Mucosa of stomach (tissue), 1 donor: ENCODE results near the gene ABCF1.
"Not testable (repeated sequence)": the region's sequence is repeated elsewhere in the genome, so short reads cannot be mapped to it uniquely, and the experiment has no call there.

Experiments used
- H3K27me3 ChIP-seq: one replicate; pipeline ENCODE4 v1.7.0; 2013; ENCODE audit warnings: mild to moderate bottlenecking, low read length; ENCODE audit not compliant: control insufficient read depth, insufficient read depth
- H3K36me3 ChIP-seq: one replicate; pipeline ENCODE4 v1.7.0; 2013; ENCODE audit warnings: low read length; ENCODE audit not compliant: control insufficient read depth, insufficient read depth
- H3K4me1 ChIP-seq: one replicate; pipeline ENCODE4 v1.7.0; 2013; ENCODE audit warnings: mild to moderate bottlenecking, low read length; ENCODE audit not compliant: control insufficient read depth, insufficient read depth
- H3K4me3 ChIP-seq: one replicate; pipeline ENCODE4 v1.7.0; 2013; ENCODE audit warnings: low read length
- H3K9ac ChIP-seq: one replicate; pipeline ENCODE4 v1.7.0; 2013; ENCODE audit warnings: mild to moderate bottlenecking, low read length, moderate library complexity
- H3K9me3 ChIP-seq: one replicate; pipeline ENCODE4 v1.7.0; 2013; ENCODE audit warnings: mild to moderate bottlenecking, low read length, moderate library complexity; ENCODE audit not compliant: control insufficient read depth
- donor health status: Pancreatic carcinoma.

Gene ABCF1

DNA sequence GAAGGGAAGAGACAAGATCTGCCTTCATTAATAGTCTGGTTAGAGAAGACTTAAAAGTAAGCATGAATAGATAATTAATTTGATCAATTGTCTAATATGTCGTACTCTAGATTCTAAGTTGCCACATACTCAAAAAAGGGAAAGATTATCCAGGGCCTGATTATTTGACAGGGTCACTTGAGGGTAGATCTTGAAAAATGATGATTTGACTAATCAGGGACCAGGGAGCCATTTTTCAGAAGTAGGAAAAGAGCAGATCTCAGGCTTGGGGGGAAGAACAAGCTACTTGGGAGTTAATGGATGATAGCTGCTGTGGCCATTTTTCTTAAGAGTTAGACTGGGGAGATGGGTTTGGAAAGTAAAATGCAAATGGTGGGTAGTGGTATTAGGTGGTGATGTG lies 21.0 kb downstream of the ABCF1 start:
- Histone ChIP-seq H3K27me3 (no peaks in the 10 kb centered on the region), H3K36me3 (peaks cover 14% of the 10 kb centered on the region), H3K4me1 (peaks cover 3% of the 10 kb centered on the region), H3K9me3 (no peaks in the 10 kb centered on the region), H3K4me3 (no peak overlapping the region), H3K9ac (no peak overlapping the region)

DNA sequence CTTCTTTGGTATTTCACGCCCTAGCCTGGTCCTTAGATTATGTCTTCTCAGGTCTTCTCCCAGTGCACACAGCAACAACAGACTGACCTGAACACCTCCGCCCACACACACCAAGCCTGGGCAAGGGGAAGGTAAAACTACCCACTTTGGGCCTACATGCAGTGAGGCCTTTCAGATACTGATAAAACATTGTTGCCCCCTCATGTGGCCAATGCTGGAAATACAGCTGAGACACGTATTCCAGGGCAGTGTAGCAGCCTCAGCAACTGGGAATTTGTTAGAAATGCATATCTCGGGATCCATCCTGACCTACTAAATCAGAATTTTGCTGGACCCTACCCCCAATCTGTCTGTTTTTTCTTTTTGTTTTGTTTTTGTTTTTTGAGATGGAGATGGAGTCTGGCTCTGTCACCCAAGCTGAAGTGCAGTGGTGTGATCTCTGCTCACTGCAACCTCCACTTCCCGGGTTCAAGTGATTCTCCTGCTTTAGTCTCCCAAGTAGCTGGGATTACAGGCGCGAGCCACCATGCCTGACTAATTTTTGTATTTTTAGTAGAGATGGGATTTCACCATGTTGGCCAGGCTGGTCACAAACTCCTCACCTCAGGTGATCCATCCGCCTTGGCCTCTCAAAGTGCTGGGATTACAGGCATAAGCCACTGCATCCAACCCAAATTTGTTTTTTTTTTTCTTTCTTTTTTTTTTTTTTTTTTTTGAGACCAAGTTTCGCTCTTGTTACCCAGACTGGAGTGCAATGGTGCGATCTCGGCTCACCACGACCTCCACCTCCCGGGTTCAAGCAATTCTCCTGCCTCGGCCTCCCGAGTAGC lies 26.3 kb downstream of the ABCF1 start:
- H3K9ac ChIP-seq, H3K4me1 ChIP-seq, H3K9me3 ChIP-seq, H3K4me3 ChIP-seq, H3K27me3 ChIP-seq, H3K36me3 ChIP-seq: not testable (repeated sequence)

DNA sequence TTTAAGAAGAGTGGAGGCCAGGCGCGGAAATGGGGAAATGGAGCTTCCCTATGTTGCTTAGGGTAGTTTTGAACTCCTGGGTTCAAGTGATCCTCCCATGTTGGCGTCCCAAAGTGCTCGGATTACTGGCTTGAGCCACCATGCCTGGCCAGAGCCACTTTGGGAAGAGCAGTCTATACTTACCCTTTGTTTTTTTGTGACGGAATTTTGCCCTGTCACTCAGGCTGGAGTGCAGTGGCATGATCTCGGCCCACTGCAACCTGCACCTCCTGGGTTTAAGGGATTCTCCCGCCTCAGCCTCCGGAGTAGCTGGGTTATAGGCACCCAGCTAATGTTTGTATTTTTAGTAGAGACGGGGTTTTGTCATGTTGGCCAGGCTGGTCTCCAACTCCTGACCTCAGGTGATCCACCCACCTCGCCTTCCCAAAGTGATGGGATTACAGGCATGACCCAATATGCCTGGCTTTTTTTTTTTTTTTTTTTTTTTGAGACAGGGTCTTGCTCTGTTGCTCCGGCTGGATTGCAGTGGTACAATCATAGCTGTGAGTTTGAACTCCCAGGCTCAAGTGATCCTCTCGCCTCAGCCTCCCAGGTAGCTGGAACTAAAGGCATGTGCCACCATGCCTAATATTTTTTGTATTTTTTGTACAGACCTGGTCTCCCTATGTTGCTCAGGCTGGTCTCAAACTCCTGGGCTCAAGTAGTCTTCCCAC lies 27.8 kb downstream of the ABCF1 start:
- Histone ChIP-seq H3K27me3 (no peaks in the 10 kb centered on the region), H3K36me3 (peaks cover 8% of the 10 kb centered on the region)

DNA sequence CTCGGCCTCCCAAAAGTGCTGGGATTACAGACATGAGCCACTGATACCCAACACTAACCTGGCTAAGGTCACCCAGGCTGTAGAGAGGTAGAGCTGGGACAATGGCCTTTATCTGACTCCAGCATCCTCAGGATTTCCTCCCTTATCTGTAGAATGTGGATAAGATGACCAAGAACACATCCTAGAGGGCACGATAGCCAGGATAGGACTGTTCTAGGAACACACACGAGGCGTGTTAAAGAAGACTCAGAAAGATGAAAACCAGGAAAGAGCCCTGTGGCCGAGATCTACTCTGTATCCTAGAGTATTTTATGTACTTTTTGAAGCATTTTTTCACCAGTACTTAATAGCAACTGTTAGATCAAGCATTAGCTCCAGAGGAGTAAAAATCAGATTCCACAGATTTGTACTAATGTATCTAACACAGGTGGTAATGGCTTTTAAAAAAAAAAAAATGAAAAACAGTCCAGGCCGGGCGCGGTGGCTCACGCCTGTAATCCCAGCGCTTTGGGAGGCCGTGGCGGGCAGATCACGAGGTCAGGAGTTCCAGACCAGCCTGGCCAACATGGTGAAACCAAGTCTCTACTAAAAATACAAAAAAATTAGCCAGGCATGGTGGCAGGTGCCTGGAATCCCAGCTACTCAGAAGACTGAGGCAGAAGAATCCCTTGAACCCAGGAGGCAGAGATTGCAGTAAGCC lies 28.5 kb downstream of the ABCF1 start:
- Histone ChIP-seq H3K36me3 (peaks cover 14% of the 10 kb centered on the region), H3K4me1 (peaks cover 3% of the 10 kb centered on the region), H3K4me3 (no peak overlapping the region), H3K9ac (no peak overlapping the region), H3K27me3 (no peaks in the 10 kb centered on the region), H3K9me3 (no peaks in the 10 kb centered on the region)

More for the DNA sequence above, 27.8 kb downstream of the ABCF1 start:
- Histone ChIP-seq H3K4me1 (peaks cover 3% of the 10 kb centered on the region), H3K4me3 (no peak overlapping the region), H3K9ac (no peak overlapping the region), H3K9me3 (no peaks in the 10 kb centered on the region)

- H3K9me3 ChIP-seq, result no peaks in the 10 kb centered on the region
- peaks cover 20% of the 10 kb centered on the region for H3K36me3 ChIP-seq
- no peak overlapping the region for H3K9ac ChIP-seq
- peaks cover 3% of the 10 kb centered on the region for H3K4me1 ChIP-seq
- H3K27me3 ChIP-seq, result no peaks in the 10 kb centered on the region
- H3K4me3 ChIP-seq, result no peak overlapping the region
Observed at GRCh38 chr6:30600451-30600961, 29.3 kb downstream of the ABCF1 start.

- no peak overlapping the region for H3K9ac ChIP-seq
- peaks cover 3% of the 10 kb centered on the region for H3K4me1 ChIP-seq
- H3K27me3 ChIP-seq, result no peaks in the 10 kb centered on the region
- H3K4me3 ChIP-seq, result no peak overlapping the region
- no peaks in the 10 kb centered on the region for H3K9me3 ChIP-seq
- H3K36me3 ChIP-seq, result peaks cover 25% of the 10 kb centered on the region
Observed at GRCh38 chr6:30601436-30601814, 30.2 kb downstream of the ABCF1 start.

DNA sequence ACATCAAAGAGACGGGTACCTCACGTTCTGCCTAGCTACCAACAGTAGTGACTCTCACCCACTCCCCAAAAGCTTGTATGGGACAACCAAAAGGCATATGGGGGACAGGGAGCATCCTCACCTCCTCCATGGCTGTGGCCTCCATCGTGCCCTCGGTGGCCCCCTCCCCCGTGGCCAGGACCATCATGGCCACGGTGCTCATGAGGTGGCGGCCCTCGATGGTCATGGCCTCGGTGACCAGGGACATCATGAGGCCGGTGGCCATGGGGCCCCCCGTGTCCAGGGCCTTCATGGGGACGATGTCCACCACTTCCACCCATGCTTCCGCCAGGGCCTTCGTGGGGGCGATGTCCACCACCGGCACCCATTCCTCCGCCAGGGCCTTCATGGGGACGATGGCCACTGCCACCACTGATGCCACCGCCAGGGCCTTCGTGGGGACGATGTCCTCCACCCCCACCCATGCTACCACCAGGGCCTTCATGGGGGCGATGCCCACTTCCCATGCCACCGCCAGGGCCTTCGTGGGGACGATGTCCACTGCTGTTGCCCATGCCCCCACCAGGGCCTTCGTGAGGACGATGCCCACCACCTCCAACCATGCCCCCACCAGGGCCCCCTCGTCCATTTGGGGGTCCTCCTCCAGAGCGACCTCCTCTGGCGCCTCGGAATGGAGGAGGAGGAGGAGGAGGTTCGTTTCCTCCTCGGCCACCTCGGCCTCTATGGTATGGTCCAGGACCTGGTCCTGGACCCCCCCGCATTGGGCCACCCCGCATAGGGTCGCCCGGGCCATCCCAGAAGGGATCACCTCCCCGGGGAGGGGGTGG lies 30.8 kb downstream of the ABCF1 start:
- Histone ChIP-seq H3K9ac (no peak overlapping the region), H3K36me3 (peaks cover 25% of the 10 kb centered on the region), H3K27me3 (no peaks in the 10 kb centered on the region), H3K4me1 (peaks cover 2% of the 10 kb centered on the region), H3K9me3 (no peaks in the 10 kb centered on the region), H3K4me3 (no peak overlapping the region)

GRCh38 chr6:30603961-30604360 lies 32.7 kb downstream of the ABCF1 start:
- no peaks in the 10 kb centered on the region for H3K27me3 ChIP-seq
- peaks cover 25% of the 10 kb centered on the region for H3K36me3 ChIP-seq
- no peaks in the 10 kb centered on the region for H3K4me1 ChIP-seq
- no peaks in the 10 kb centered on the region for H3K9me3 ChIP-seq
- H3K4me3 ChIP-seq, result no peak overlapping the region
- no peak overlapping the region for H3K9ac ChIP-seq

DNA sequence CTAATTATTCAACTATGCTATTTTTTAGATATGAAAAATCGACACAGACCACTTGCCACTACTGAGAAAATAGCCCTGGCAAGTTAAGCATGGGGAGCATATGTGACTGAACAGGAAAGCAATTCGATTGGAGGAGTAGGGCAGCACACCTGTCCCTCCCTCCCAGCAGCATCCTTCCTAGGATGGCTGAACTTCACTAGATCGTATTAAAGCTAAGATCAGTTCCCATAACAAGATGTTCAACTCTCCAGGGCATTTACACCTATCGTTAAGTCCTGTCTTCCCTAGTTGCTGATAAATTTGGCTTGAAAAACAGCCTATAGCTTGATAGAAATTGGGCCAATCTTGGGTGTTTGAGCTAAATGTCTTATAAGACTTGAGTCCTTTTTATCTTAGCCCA lies 38.8 kb downstream of the ABCF1 start:
- H3K27me3 ChIP-seq, result no peaks in the 10 kb centered on the region
- H3K36me3 ChIP-seq, result peaks cover 8% of the 10 kb centered on the region
- no peak overlapping the region for H3K9ac ChIP-seq
- H3K4me1 ChIP-seq, result peaks cover 20% of the 10 kb centered on the region
- no peaks in the 10 kb centered on the region for H3K9me3 ChIP-seq
- H3K4me3 ChIP-seq, result no peak overlapping the region

DNA sequence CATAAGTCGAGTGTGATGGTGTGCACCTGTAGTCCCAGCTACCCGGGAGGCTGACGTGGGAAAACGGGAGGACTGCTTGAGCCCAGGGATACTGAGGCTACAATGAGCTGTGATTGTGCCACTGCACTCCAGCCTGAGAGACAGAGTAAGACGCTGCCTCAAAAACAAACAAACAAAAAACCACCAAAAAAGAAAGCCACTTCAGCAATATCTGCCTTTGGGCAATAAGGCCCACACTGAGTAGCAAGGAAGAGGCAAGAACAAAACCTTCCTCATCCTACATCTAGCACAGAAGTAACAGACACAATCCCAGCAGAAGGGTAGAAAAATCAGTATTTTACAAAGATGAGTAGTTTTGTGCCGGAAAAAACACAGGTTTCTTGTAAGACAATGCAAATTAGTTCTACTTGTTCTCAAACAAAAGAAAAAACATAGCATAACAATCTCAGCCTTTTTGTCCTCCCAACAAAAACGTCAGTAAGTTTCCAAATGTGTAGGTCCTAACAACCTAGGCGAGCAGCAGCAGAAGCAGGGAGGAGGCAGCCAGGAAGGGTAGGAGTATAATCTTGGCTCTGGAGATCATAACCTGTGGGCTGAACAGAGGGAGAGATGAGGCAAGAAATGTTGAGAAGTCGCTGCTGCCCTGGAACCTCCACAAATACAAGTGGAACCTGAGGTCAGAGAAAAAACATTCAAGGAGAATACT lies 40.1 kb downstream of the ABCF1 start:
- Histone ChIP-seq H3K9me3 (no peaks in the 10 kb centered on the region), H3K4me3 (no peak overlapping the region), H3K9ac (no peak overlapping the region), H3K36me3 (peaks cover 11% of the 10 kb centered on the region), H3K4me1 (peaks cover 20% of the 10 kb centered on the region), H3K27me3 (no peaks in the 10 kb centered on the region)

- H3K4me3 ChIP-seq, result no peak overlapping the region
- no peaks in the 10 kb centered on the region for H3K9me3 ChIP-seq
- H3K27me3 ChIP-seq, result no peaks in the 10 kb centered on the region
- H3K9ac ChIP-seq, result no peak overlapping the region
- H3K4me1 ChIP-seq, result peaks cover 20% of the 10 kb centered on the region
- peaks cover 16% of the 10 kb centered on the region for H3K36me3 ChIP-seq
Observed at GRCh38 chr6:30611856-30612194, 40.6 kb downstream of the ABCF1 start.
